PC-3 (cell line): Measurements from ENCODE around the gene TAF1B.

Source experiments
- CTCF ChIP-seq: fragments of 300-600 bp; sonication (generic); conservative IDR thresholded peaks from 2 replicates; pipeline ENCODE4 v1.5.1; 2017; ENCODE audit warnings: antibody characterized with exemption, low read depth, mild to moderate bottlenecking, low read length
- EZH2 ChIP-seq: fragments of 300-600 bp; sonication (generic); IDR thresholded peaks from one replicate; pipeline ENCODE4 v1.6.1; 2017; ENCODE audit warnings: antibody characterized with exemption, mild to moderate bottlenecking, low read length; ENCODE audit not compliant: unreplicated experiment

DNA sequence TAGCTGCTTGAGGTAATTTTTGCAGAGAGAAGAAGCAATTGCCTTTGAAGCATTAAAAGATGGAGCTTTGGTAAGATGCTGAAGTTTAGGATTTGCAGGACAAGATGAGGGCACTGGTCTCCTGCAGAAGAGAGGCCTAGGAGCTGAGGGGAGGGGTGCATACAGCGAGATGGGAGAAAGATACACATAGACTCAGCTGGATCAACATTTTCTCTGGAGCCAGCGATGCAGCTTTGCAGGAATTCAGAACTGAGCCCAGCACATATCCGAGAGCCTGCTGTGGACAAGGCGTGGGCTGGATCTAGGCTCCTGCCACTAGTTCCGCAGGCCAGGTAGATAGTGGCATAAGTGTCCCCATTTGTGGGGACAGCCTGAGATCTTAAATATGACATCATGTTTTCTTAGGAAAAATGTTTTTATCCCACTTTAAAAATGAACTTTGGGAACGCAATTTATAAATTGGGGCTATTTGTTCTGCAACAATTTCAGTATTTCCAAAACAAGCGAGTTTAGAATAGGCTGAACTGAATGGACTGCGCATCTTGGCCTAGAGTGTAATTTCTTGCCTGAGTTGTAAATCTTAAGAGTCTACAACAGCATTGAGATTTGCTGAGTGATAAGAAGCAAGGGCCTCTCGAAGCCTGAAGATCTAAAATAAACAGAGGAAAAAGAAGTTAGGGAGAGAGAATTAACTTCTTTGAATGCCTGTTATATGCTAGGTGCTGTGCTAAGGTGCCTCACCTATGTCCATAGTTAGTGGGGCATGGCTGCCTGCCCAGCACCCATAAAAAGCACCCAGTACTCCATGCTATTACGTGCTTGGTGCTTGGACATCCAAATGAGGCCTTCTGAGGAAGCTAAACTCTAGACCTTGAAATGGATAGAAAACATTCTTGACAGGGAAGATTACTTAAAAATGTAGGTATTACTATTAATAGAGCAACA lies 125.6 kb downstream of the TAF1B start:
- no peak for TF ChIP-seq CTCF
- no peak for TF ChIP-seq EZH2
